Nephron (organoid): Measurements from ENCODE around the gene YJEFN3.

Source experiments
- H3K27ac Mint-ChIP-seq, 3 experiments: 2 replicates each; pipeline ENCODE4 v1.8.0; 2020; ENCODE audit warnings: mixed read lengths in 3 of 3, mild to moderate bottlenecking in 2 of 3, moderate library complexity in 1 of 3
- H3K27me3 Mint-ChIP-seq: 2 replicates; pipeline ENCODE4 v1.8.0; 2021; ENCODE audit warnings: low read depth, mild to moderate bottlenecking, moderate library complexity, mixed read lengths
- H3K36me3 Mint-ChIP-seq: 2 replicates; pipeline ENCODE4 v1.8.0; 2020; ENCODE audit warnings: low read depth, mixed read lengths
- H3K4me1 Mint-ChIP-seq: 2 replicates; pipeline ENCODE4 v1.8.0; 2020; ENCODE audit warnings: mixed read lengths
- H3K4me3 Mint-ChIP-seq, 3 experiments: 2 replicates each; pipeline ENCODE4 v1.8.0; 2020; ENCODE audit warnings: mild to moderate bottlenecking in 3 of 3, mixed read lengths in 3 of 3, moderate library complexity in 2 of 3
- H3K9me3 Mint-ChIP-seq: 2 replicates; pipeline ENCODE4 v1.8.0; 2020; ENCODE audit warnings: mixed read lengths
- CTCF ChIP-seq, 3 experiments: fragments of 200-600 bp; sonication (generic); IDR thresholded peaks; one replicate each; pipeline ENCODE4 v1.5.0; 2021; ENCODE audit warnings: antibody characterized with exemption in 3 of 3; ENCODE audit not compliant: unreplicated experiment in 3 of 3

YJEFN3 gene

GRCh38 chr19:19498255-19498991 lies 30.3 kb upstream of the YJEFN3 start:
- Mint-ChIP-seq H3K27me3 (peaks cover 3% of the 10 kb centered on the region), H3K27ac (no peak overlapping the region), H3K4me1 (no peaks in the 10 kb centered on the region), H3K4me3 (no peak overlapping the region), H3K36me3 (peaks cover 43% of the 10 kb centered on the region), H3K9me3 (no peaks in the 10 kb centered on the region)
- no peak for TF ChIP-seq CTCF (IDR thresholded peaks at IDR 0.05; ENCODE audit: unreplicated experiment in 3 of 3)

GRCh38 chr19:19499272-19499995 lies 29.3 kb upstream of the YJEFN3 start:
- Mint-ChIP-seq H3K27me3 (peaks cover 3% of the 10 kb centered on the region), H3K36me3 (peaks cover 50% of the 10 kb centered on the region), H3K9me3 (no peaks in the 10 kb centered on the region), H3K27ac (peak overlapping the region in 2 of 3 experiments; percentile 62 to 67), H3K4me1 (no peaks in the 10 kb centered on the region), H3K4me3 (no peak overlapping the region)
- no peak for TF ChIP-seq CTCF (IDR thresholded peaks at IDR 0.05; ENCODE audit: unreplicated experiment in 3 of 3)

- TF ChIP-seq CTCF (IDR thresholded peaks at IDR 0.05; ENCODE audit: unreplicated experiment in 3 of 3), result no peak
- Mint-ChIP-seq H3K9me3 (no peaks in the 10 kb centered on the region), H3K4me3 (no peak overlapping the region), H3K27ac (no peak overlapping the region), H3K4me1 (no peaks in the 10 kb centered on the region), H3K27me3 (peaks cover 3% of the 10 kb centered on the region), H3K36me3 (peaks cover 52% of the 10 kb centered on the region)
Observed at GRCh38 chr19:19500975-19501644, 27.6 kb upstream of the YJEFN3 start.

GRCh38 chr19:19501798-19502197 lies 26.9 kb upstream of the YJEFN3 start:
- Mint-ChIP-seq H3K4me3 (no peak overlapping the region), H3K27me3 (peaks cover 3% of the 10 kb centered on the region), H3K36me3 (peaks cover 54% of the 10 kb centered on the region), H3K4me1 (no peaks in the 10 kb centered on the region), H3K9me3 (no peaks in the 10 kb centered on the region), H3K27ac (no peak overlapping the region)
- TF ChIP-seq CTCF (IDR thresholded peaks at IDR 0.05; ENCODE audit: unreplicated experiment in 3 of 3), result no peak

GRCh38 chr19:19502281-19502680 lies 26.4 kb upstream of the YJEFN3 start:
- Mint-ChIP-seq H3K27ac (no peak overlapping the region), H3K36me3 (peaks cover 55% of the 10 kb centered on the region), H3K4me3 (no peak overlapping the region), H3K27me3 (peaks cover 3% of the 10 kb centered on the region), H3K9me3 (no peaks in the 10 kb centered on the region), H3K4me1 (no peaks in the 10 kb centered on the region)
- TF ChIP-seq CTCF (IDR thresholded peaks at IDR 0.05; ENCODE audit: unreplicated experiment in 3 of 3), result no peak
